HG03558 (cell line): ENCODE measurements around the gene CNRIP1.

Experiments
- ATAC-seq: cut with Tn5 transposase; IDR thresholded peaks from one replicate; pipeline ENCODE4 v1.9.1; 2021; ENCODE audit warnings: moderate number of reproducible peaks; ENCODE audit not compliant: unreplicated experiment; ENCODE audit errors: extremely low read depth

Gene CNRIP1

GRCh38 chr2:68252400-68253218 lies 67.1 kb downstream of the CNRIP1 start, which contains the start of gene PPP3R1:
TSS of gene PPP3R1 (minus strand) at chr2:68252532. CDS start at chr2:68252127, 405 bp downstream.
- peak; percentile 74 for ATAC-seq

- ATAC-seq: no peak
Observed at GRCh38 chr2:68251855-68252399, 67.8 kb downstream of the CNRIP1 start.

DNA sequence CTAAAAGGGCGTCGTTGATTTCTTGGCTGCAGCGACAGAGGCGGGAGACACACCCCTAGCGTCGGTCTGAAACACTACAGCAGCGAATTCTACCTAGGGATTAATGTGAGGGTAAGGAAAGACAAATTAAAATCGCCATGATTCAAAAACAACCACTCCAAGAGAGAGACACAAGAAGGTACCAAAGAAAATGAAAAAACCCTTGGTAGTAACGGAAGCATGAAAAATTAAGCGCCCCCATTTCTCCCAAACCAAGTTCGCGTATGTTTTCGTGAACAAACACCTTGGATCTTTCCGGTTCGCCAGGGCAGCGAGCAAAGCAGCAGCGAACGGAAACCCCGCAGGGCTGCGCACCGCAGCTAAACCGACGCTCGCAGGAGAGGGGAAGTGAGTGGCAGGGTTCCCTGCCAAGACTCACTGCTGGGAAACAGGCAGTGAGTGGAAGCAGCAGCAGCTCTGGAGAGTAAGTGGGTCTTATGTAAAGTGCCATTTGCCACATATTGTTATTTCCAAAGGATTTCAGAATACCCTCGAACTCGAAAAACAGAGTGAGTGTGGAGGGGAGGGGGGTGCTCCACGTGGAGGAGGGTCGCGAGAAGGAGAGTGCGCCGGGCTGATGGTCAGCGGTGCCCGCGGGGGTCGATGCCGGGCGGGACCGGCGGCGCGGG lies 68.4 kb downstream of the CNRIP1 start:
- peak; percentile 31 for ATAC-seq

DNA sequence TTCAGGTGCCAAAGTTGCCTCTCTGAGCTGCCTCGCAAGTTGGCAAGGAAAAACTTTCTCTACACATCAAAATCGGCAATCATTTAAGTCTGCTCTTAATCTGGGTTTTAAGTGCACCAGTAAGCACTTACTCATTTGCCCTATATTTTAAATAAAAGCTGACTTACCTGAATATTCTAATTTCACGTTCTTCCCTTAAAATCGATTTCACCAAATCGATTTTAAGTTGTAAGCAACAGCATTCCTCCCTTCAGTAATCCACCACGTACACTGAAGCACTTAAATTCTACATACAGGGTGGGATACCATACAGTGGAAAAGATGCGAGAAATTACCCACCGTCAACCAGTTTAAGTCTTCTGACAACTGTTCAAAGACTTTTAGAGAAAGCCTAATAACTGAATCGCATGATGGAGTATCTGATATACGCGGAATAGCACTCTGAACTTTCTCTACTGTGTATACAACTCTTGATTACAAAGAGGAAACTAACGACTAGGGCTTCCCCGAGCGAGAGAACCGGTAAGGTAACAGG lies 69.0 kb downstream of the CNRIP1 start:
- no peak for ATAC-seq

GRCh38 chr2:68250196-68250595 lies 69.6 kb downstream of the CNRIP1 start:
- ATAC-seq: no peak

DNA sequence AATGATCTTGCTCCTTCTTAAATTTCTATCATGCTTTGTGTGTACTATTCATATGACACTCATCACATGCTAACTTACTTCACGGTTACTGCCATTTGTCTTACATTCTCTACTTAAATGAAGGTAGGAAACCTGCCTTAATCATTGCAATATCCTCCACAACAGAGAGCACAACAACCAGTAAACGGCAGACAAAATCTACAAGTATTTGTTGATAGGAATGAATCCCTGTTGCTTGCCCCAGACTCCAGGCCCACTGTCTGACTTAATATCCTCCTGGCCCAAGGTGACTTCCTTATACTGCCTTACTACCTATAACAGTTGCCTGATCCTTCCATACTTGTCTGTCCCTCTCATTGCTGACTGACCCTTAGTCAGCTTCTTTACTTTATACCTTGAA lies 70.9 kb downstream of the CNRIP1 start:
- ATAC-seq: no peak

- no peak for ATAC-seq
Observed at GRCh38 chr2:68248361-68248760, 71.4 kb downstream of the CNRIP1 start.

DNA sequence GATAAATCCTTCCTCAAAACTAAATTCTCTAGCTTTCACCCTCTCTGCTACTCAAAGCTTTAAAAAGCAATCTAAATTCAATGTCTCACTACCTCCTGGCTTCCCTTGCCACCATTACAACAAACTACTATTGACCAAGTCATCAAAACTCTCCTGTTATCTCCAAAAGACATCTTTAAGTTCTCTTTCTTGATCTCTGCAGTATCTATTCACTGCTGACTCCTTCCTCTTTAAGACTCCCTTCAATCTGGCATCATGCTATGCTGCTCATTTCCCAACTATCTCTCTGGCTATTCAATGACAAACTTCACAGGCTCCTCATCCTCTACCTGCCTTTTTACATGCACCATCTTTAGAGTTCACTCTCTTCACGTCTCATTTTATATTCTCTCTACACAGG lies 73.4 kb downstream of the CNRIP1 start:
- no peak for ATAC-seq

- no peak for ATAC-seq
Observed at GRCh38 chr2:68245672-68246071, 74.1 kb downstream of the CNRIP1 start.

- no peak for ATAC-seq
Observed at GRCh38 chr2:68245066-68245465, 74.7 kb downstream of the CNRIP1 start.

GRCh38 chr2:68244456-68244855 lies 75.3 kb downstream of the CNRIP1 start:
- no peak for ATAC-seq
